ENCODE measurements around the gene FMNL3. TPM values are rescaled to one million over a fixed set of nuclear protein-coding genes. Genes with fewer than 3 reads are reported as not detected.
"Not testable (repeated sequence)": the region's sequence is repeated elsewhere in the genome, so short reads cannot be mapped to it uniquely, and the experiment has no call there.

Gene FMNL3
- total and polyA plus RNA-seq, 5 donors from 2014 or later = 3.8 to 21.4 (median 6.0) TPM

- not testable (repeated sequence) for ATAC-seq (ENCODE audit: low read depth in 2 of 2); H3K4me1 Mint-ChIP-seq; DNase-seq
Observed at GRCh38 chr12:49610785-49611184, 96.4 kb downstream of the FMNL3 start.

GRCh38 chr12:49609875-49610154 lies 97.4 kb downstream of the FMNL3 start:
- ATAC-seq (ENCODE audit: low read depth in 2 of 2) = no peak
- H3K4me1 ChIP-seq (ENCODE audit: control insufficient read depth, insufficient read depth, low read length, poor library complexity, severe bottlenecking) = no peaks in the 10 kb centered on the region
- peaks cover 26% of the 10 kb centered on the region for H3K27me3 Mint-ChIP-seq
- no peak overlapping the region for H3K4me3 Mint-ChIP-seq
- H3K9me3 ChIP-seq (ENCODE audit: control insufficient read depth in 2 of 2, low read length in 2 of 2) = no peaks in the 10 kb centered on the region
- H3K27ac Mint-ChIP-seq = no peak overlapping the region
- H3K36me3 Mint-ChIP-seq = no peaks in the 10 kb centered on the region
- no peak overlapping the region for H3K4me3 ChIP-seq (ENCODE audit: low read depth, low read length)
- no peak for DNase-seq
- H3K4me1 Mint-ChIP-seq = peaks cover 0 to 10% (median under 1%) of the 10 kb centered on the region in 4 donors
- H3K27me3 ChIP-seq (ENCODE audit: control insufficient read depth, insufficient read depth, low read length) = peaks cover 4% of the 10 kb centered on the region
- no peak overlapping the region for H3K27ac ChIP-seq (ENCODE audit: insufficient read depth, low read length, poor library complexity, severe bottlenecking)
- peaks cover 0 to 7% (median 0%) of the 10 kb centered on the region in 7 donors for H3K9me3 Mint-ChIP-seq
- H3K36me3 ChIP-seq (ENCODE audit: control insufficient read depth, insufficient read depth, low read length) = no peaks in the 10 kb centered on the region

More at GRCh38 chr12:49610785-49611184, 96.4 kb downstream of the FMNL3 start:
- H3K27ac ChIP-seq (ENCODE audit: insufficient read depth, low read length, poor library complexity, severe bottlenecking); H3K36me3 Mint-ChIP-seq; H3K27ac Mint-ChIP-seq; H3K27me3 ChIP-seq (ENCODE audit: control insufficient read depth, insufficient read depth, low read length); H3K9me3 ChIP-seq (ENCODE audit: control insufficient read depth in 2 of 2, low read length in 2 of 2); H3K9me3 Mint-ChIP-seq; H3K4me3 Mint-ChIP-seq; H3K4me3 ChIP-seq (ENCODE audit: low read depth, low read length); H3K36me3 ChIP-seq (ENCODE audit: control insufficient read depth, insufficient read depth, low read length); H3K4me1 ChIP-seq (ENCODE audit: control insufficient read depth, insufficient read depth, low read length, poor library complexity, severe bottlenecking): not testable (repeated sequence)
- H3K27me3 Mint-ChIP-seq = peaks cover 31% of the 10 kb centered on the region

GRCh38 chr12:49609059-49609874 lies 97.9 kb downstream of the FMNL3 start:
- no peak overlapping the region for H3K27ac Mint-ChIP-seq
- peaks cover 26% of the 10 kb centered on the region for H3K27me3 Mint-ChIP-seq
- H3K4me1 Mint-ChIP-seq = peaks cover 0 to 7% (median under 1%) of the 10 kb centered on the region in 4 donors
- Histone ChIP-seq H3K9me3 (ENCODE audit: control insufficient read depth in 2 of 2, low read length in 2 of 2) (no peaks in the 10 kb centered on the region), H3K4me3 (ENCODE audit: low read depth, low read length) (no peak overlapping the region), H3K27me3 (ENCODE audit: control insufficient read depth, insufficient read depth, low read length) (peaks cover 2% of the 10 kb centered on the region), H3K4me1 (ENCODE audit: control insufficient read depth, insufficient read depth, low read length, poor library complexity, severe bottlenecking) (no peaks in the 10 kb centered on the region), H3K36me3 (ENCODE audit: control insufficient read depth, insufficient read depth, low read length) (no peaks in the 10 kb centered on the region), H3K27ac (ENCODE audit: insufficient read depth, low read length, poor library complexity, severe bottlenecking) (no peak overlapping the region)
- no peak overlapping the region for H3K4me3 Mint-ChIP-seq
- peaks cover 0 to 7% (median 0%) of the 10 kb centered on the region in 7 donors for H3K9me3 Mint-ChIP-seq
- no peaks in the 10 kb centered on the region for H3K36me3 Mint-ChIP-seq
- ATAC-seq (ENCODE audit: low read depth in 2 of 2) (no peak), DNase-seq (no peak)

GRCh38 chr12:49605539-49605938 lies 101.7 kb downstream of the FMNL3 start, which contains the start of gene FAM186B:
Gene FAM186B, minus strand, starts transcription at chr12:49605639. Its CDS starts 162 bp downstream, at chr12:49605477.
- H3K9me3 Mint-ChIP-seq = not testable (repeated sequence)

GRCh38 chr12:49604856-49605255 lies 102.3 kb downstream of the FMNL3 start:
- H3K36me3 ChIP-seq (ENCODE audit: control insufficient read depth, insufficient read depth, low read length) = no peaks in the 10 kb centered on the region
- no peak overlapping the region for H3K27ac Mint-ChIP-seq

More at GRCh38 chr12:49605539-49605938, 101.7 kb downstream of the FMNL3 start, which contains the start of gene FAM186B:
- not testable (repeated sequence) for H3K36me3 Mint-ChIP-seq; H3K36me3 ChIP-seq (ENCODE audit: control insufficient read depth, insufficient read depth, low read length); H3K27ac Mint-ChIP-seq; H3K27me3 ChIP-seq (ENCODE audit: control insufficient read depth, insufficient read depth, low read length); H3K4me3 Mint-ChIP-seq; H3K4me3 ChIP-seq (ENCODE audit: low read depth, low read length); H3K9me3 ChIP-seq (ENCODE audit: control insufficient read depth in 2 of 2, low read length in 2 of 2); H3K4me1 ChIP-seq (ENCODE audit: control insufficient read depth, insufficient read depth, low read length, poor library complexity, severe bottlenecking); DNase-seq; H3K4me1 Mint-ChIP-seq; H3K27ac ChIP-seq (ENCODE audit: insufficient read depth, low read length, poor library complexity, severe bottlenecking); ATAC-seq (ENCODE audit: low read depth in 2 of 2)
- peaks cover 19% of the 10 kb centered on the region for H3K27me3 Mint-ChIP-seq

GRCh38 chr12:49603721-49604120 lies 103.5 kb downstream of the FMNL3 start:
- Histone ChIP-seq H3K4me1 (ENCODE audit: control insufficient read depth, insufficient read depth, low read length, poor library complexity, severe bottlenecking) (no peaks in the 10 kb centered on the region), H3K27me3 (ENCODE audit: control insufficient read depth, insufficient read depth, low read length) (no peaks in the 10 kb centered on the region), H3K9me3 (ENCODE audit: control insufficient read depth in 2 of 2, low read length in 2 of 2) (no peaks in the 10 kb centered on the region), H3K27ac (ENCODE audit: insufficient read depth, low read length, poor library complexity, severe bottlenecking) (no peak overlapping the region), H3K4me3 (ENCODE audit: low read depth, low read length) (no peak overlapping the region), H3K36me3 (ENCODE audit: control insufficient read depth, insufficient read depth, low read length) (no peaks in the 10 kb centered on the region)
- Mint-ChIP-seq H3K9me3 (no peaks in the 10 kb centered on the region), H3K36me3 (no peaks in the 10 kb centered on the region), H3K4me1 (peaks cover 0 to 6% (median 2%) of the 10 kb centered on the region in 4 donors), H3K27me3 (peaks cover 9% of the 10 kb centered on the region), H3K4me3 (no peak overlapping the region), H3K27ac (no peak overlapping the region)
- ATAC-seq (ENCODE audit: low read depth in 2 of 2) (no peak), DNase-seq (no peak)

More at GRCh38 chr12:49604856-49605255, 102.3 kb downstream of the FMNL3 start:
- H3K9me3 ChIP-seq (ENCODE audit: control insufficient read depth in 2 of 2, low read length in 2 of 2) = no peaks in the 10 kb centered on the region
- ATAC-seq (ENCODE audit: low read depth in 2 of 2) (no peak), DNase-seq (no peak)
- peaks cover 12% of the 10 kb centered on the region for H3K27me3 Mint-ChIP-seq
- H3K9me3 Mint-ChIP-seq = peaks cover 0 to under 1% (median 0%) of the 10 kb centered on the region in 7 donors
- no peak overlapping the region for H3K4me3 ChIP-seq (ENCODE audit: low read depth, low read length)
- H3K36me3 Mint-ChIP-seq = no peaks in the 10 kb centered on the region
- no peak overlapping the region for H3K4me3 Mint-ChIP-seq
- no peaks in the 10 kb centered on the region for H3K27me3 ChIP-seq (ENCODE audit: control insufficient read depth, insufficient read depth, low read length)
- H3K4me1 Mint-ChIP-seq = peaks cover 0 to 6% (median 2%) of the 10 kb centered on the region in 4 donors
- no peaks in the 10 kb centered on the region for H3K4me1 ChIP-seq (ENCODE audit: control insufficient read depth, insufficient read depth, low read length, poor library complexity, severe bottlenecking)
- H3K27ac ChIP-seq (ENCODE audit: insufficient read depth, low read length, poor library complexity, severe bottlenecking) = no peak overlapping the region

GRCh38 chr12:49599961-49600360 lies 107.2 kb downstream of the FMNL3 start:
- H3K4me1 Mint-ChIP-seq = peaks cover 0 to 6% (median 4%) of the 10 kb centered on the region in 4 donors
- Histone ChIP-seq H3K4me3 (ENCODE audit: low read depth, low read length) (no peak overlapping the region), H3K27me3 (ENCODE audit: control insufficient read depth, insufficient read depth, low read length) (no peaks in the 10 kb centered on the region), H3K36me3 (ENCODE audit: control insufficient read depth, insufficient read depth, low read length) (no peaks in the 10 kb centered on the region), H3K4me1 (ENCODE audit: control insufficient read depth, insufficient read depth, low read length, poor library complexity, severe bottlenecking) (no peaks in the 10 kb centered on the region), H3K27ac (ENCODE audit: insufficient read depth, low read length, poor library complexity, severe bottlenecking) (no peak overlapping the region), H3K9me3 (ENCODE audit: control insufficient read depth in 2 of 2, low read length in 2 of 2) (no peaks in the 10 kb centered on the region)
- ATAC-seq (ENCODE audit: low read depth in 2 of 2) (no peak), DNase-seq (no peak)
- H3K9me3 Mint-ChIP-seq = peaks cover 0 to 1% (median 0%) of the 10 kb centered on the region in 7 donors
- H3K27ac Mint-ChIP-seq = no peak overlapping the region
- no peaks in the 10 kb centered on the region for H3K27me3 Mint-ChIP-seq
- H3K4me3 Mint-ChIP-seq = no peak overlapping the region
- H3K36me3 Mint-ChIP-seq = no peaks in the 10 kb centered on the region

GRCh38 chr12:49598527-49598926 lies 108.7 kb downstream of the FMNL3 start:
- no peak overlapping the region for H3K27ac Mint-ChIP-seq
- H3K4me1 ChIP-seq (ENCODE audit: control insufficient read depth, insufficient read depth, low read length, poor library complexity, severe bottlenecking) = no peaks in the 10 kb centered on the region
- no peaks in the 10 kb centered on the region for H3K27me3 Mint-ChIP-seq
- H3K27ac ChIP-seq (ENCODE audit: insufficient read depth, low read length, poor library complexity, severe bottlenecking) = no peak overlapping the region
- no peaks in the 10 kb centered on the region for H3K36me3 Mint-ChIP-seq
- H3K4me3 Mint-ChIP-seq = no peak overlapping the region
- H3K9me3 Mint-ChIP-seq = peaks cover 0 to 1% (median 0%) of the 10 kb centered on the region in 7 donors
- no peaks in the 10 kb centered on the region for H3K9me3 ChIP-seq (ENCODE audit: control insufficient read depth in 2 of 2, low read length in 2 of 2)
- H3K27me3 ChIP-seq (ENCODE audit: control insufficient read depth, insufficient read depth, low read length) = no peaks in the 10 kb centered on the region
- ATAC-seq (ENCODE audit: low read depth in 2 of 2) (no peak), DNase-seq (no peak)
- H3K4me1 Mint-ChIP-seq = peaks cover 0 to 6% (median 2%) of the 10 kb centered on the region in 4 donors
- H3K4me3 ChIP-seq (ENCODE audit: low read depth, low read length) = no peak overlapping the region
- H3K36me3 ChIP-seq (ENCODE audit: control insufficient read depth, insufficient read depth, low read length) = no peaks in the 10 kb centered on the region

All from CD4-positive, CD25-positive, alpha-beta regulatory T cell (primary cell).